Kasumi-1 (cell line): Measurements from ENCODE around the gene EBPL.
"Not testable (repeated sequence)": the region's sequence is repeated elsewhere in the genome, so short reads cannot be mapped to it uniquely, and the experiment has no call there.

ENCODE experiments used
- DNase-seq, 2 experiments: peaks; one replicate each; lab custom pipeline; 2025; lab: John Stamatoyannopoulos, UW

Gene EBPL

GRCh38 chr13:49690995-49691784 lies at the start of gene EBPL:
EBPL (minus strand) TSS chr13:49691486; CDS start chr13:49691424, 62 bp downstream.
- peak; percentile 87 to 88 for DNase-seq

- DNase-seq = peak; percentile 10 to 19
Observed at GRCh38 chr13:49740870-49741269, 49.6 kb upstream of the EBPL start.

GRCh38 chr13:49739498-49740187 lies 48.4 kb upstream of the EBPL start:
- no peak for DNase-seq

GRCh38 chr13:49733181-49733951 lies 42.1 kb upstream of the EBPL start:
- DNase-seq = no peak

GRCh38 chr13:49731766-49732165 lies 40.5 kb upstream of the EBPL start:
- no peak for DNase-seq

- DNase-seq = no peak
Observed at GRCh38 chr13:49716615-49717014, 25.3 kb upstream of the EBPL start.

DNA sequence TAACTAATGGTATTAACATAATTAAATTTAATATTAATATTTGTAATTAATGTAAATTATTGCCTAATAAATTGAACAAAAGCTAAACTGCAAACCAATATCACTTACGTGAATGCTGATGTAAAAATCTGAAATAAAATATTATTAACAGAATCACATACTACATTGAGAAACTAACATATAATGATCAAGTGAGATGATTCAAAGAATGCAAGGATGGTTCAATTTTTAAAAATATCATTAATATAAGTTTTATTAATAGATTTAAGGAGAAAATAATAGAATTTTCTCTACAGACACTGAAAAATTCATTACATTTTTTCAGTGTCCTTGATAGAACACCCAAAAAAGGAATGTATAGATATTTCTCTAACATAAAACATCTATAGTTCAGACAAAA lies 23.5 kb upstream of the EBPL start:
- DNase-seq = no peak

GRCh38 chr13:49711218-49711863 lies 20.1 kb upstream of the EBPL start:
- DNase-seq = no peak

DNA sequence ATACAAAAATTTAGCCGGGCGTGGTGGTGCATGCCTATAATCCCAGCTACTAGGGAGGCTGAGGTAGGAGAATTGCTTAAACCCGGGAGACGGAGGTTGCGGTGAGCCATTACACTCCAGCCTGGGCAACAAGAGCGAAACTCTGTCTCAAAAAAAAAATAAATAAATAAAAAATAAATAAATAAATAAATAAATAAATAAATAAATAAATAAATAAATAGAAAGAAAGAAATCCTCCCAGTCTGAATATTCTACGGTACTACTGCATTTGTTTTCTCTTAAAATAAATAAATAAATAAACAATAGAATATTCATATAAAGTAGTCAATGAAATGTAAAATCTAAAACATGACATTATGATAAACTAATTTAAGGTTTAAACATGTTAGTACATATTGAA lies 13.0 kb upstream of the EBPL start:
- not testable (repeated sequence) for DNase-seq

GRCh38 chr13:49701491-49701890 lies 10.2 kb upstream of the EBPL start:
- no peak for DNase-seq

GRCh38 chr13:49697468-49697867 lies 6.2 kb upstream of the EBPL start:
- DNase-seq = no peak

DNA sequence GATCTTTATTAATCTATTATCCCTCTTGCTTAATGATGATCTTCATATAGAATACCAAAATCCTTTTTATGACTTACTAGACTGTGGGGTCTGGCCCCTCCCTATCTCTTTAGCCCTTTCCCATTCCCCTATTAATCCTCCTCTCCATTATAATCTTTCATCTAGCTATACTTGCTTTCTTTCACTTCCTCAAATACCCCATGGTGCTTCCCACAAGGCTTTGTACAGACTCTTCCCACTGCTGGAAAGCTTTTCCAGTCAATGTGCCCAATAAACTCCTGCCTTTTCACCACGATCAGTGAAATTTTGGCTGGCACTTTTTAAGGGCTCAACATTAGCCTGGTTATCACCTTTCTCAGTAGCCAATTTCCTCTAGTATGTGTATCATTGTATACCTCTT lies 3.2 kb upstream of the EBPL start:
- DNase-seq = peak in 1 of 2 experiments; percentile 11

- no peak for DNase-seq
Observed at GRCh38 chr13:49693877-49694276, 2.6 kb upstream of the EBPL start.

DNA sequence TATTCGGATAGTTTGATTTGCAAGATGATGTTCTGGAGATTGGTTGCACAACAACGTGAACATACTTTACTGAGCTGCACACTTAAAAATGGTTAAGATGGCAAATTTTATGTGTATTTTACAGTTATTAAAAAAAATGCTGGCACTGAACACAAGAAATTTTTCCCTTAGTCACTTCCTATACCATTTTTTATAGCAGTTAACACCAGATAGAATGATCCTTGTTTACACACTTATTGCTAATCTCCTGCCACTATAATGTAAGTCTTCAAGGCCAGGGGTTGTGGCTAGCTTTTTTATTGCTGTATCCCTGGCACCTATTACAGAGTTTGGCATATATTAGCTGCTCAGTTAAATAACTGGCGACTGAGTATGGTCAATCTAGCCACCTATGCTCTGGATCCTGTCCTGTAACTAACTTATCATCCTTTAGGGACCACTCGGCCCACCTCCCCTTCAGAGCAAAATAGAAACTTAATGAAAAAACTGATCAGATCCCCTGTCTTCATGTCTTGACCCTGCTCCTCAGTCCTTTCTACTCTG lies 2.0 kb upstream of the EBPL start:
- no peak for DNase-seq

- DNase-seq = peak; percentile 36 to 56
Observed at GRCh38 chr13:49690133-49690994, 922 bp downstream of the EBPL start.

DNA sequence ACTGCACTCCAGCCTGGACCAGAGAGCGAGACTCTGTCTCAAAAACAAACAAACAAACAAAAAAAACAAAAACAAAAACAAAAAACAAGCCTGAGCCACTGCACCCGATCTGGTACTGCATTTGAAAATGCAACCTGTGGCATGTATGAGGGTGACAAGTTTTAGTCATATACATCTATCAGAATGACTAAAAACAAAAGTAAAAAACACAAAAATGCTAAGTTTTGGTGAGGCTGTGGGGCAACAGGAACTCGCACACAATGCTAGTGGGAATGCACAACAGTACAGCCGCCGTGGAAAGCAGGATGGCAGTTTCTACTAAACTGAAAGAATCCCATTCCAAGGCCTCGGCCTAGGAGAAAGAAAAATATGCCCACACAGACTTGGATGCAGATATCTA lies 7.8 kb downstream of the EBPL start:
- no peak for DNase-seq

DNA sequence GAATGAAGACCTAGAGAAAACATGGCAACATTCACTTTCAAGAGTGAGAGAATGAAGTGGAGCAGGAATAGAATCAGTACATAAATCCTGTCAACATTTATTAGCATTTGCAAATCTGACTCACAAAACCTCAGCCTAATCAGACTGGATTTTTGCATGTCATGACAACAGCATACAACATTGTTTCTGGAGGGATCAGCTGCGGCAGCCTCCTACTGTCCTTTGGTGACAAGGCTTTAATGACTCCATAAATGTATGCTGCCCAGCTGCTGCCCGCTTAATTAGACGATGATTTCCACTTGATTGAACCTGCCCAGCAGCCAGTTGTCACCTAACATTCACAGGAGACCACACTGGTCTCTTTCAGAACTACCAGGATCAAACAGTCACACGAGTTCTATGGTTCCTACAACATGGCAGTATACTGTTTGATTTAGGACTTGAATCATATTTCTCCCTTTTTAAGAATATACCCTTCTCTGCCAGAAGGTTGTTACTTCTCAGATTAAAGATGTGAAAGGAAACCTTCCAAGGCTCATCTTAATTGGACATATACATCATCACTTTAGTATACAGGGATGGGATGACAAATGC lies 9.3 kb downstream of the EBPL start:
- no peak for DNase-seq

DNA sequence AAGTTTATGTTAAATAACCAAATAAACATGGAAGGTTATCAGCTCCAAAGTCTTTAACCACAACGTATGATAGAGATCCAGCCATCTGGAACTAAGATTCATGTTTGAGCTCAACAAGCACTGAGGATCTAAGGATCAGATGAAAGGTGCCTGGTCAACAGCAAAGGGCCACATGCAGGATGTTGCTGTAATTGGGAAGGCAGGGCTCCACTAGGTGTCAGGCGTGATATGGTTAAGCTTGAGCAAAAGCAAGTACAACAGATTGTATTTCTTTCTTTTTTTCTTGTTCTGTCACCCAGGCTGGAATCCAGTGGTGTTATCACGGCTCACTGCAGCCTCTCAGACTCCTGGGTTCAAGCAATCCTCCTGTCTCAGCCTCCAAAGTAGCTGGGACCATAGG lies 12.0 kb downstream of the EBPL start:
- DNase-seq = peak; percentile 15 to 27

- no peak for DNase-seq
Observed at GRCh38 chr13:49678191-49678914, 12.9 kb downstream of the EBPL start.
